ENCODE measurements around the gene RRN3.
"Not testable (repeated sequence)": the region's sequence is repeated elsewhere in the genome, so short reads cannot be mapped to it uniquely, and the experiment has no call there.

RRN3 gene

GRCh38 chr16:15027051-15027450 lies 67.0 kb downstream of the RRN3 start:
- DNase-seq, result not testable (repeated sequence)

GRCh38 chr16:15025234-15025951 lies 68.7 kb downstream of the RRN3 start:
- not testable (repeated sequence) for DNase-seq

- not testable (repeated sequence) for DNase-seq
Measured at GRCh38 chr16:15024858-15025199, 69.2 kb downstream of the RRN3 start.

- not testable (repeated sequence) for DNase-seq
Measured at GRCh38 chr16:15023381-15024077, 70.5 kb downstream of the RRN3 start.

- DNase-seq, result peak; percentile 14 to 44
Measured at GRCh38 chr16:15022194-15022593, 71.9 kb downstream of the RRN3 start.

- not testable (repeated sequence) for DNase-seq
Measured at GRCh38 chr16:15021429-15021828, 72.6 kb downstream of the RRN3 start.

GRCh38 chr16:15016951-15017580 lies 77.0 kb downstream of the RRN3 start:
- not testable (repeated sequence) for DNase-seq

GRCh38 chr16:15016354-15016753 lies 77.7 kb downstream of the RRN3 start:
- DNase-seq, result not testable (repeated sequence)

- not testable (repeated sequence) for DNase-seq
Measured at GRCh38 chr16:15015671-15016070, 78.4 kb downstream of the RRN3 start.

GRCh38 chr16:15012941-15013340 lies 81.1 kb downstream of the RRN3 start:
- not testable (repeated sequence) for DNase-seq
